CD4-positive, alpha-beta T cell treated with Interleukin-15 for 1 hour (primary cell): ENCODE measurements around the gene TRMT44.

Experiments used
- DNase-seq: peaks from one replicate; pipeline ENCODE4 v3.0.0-alpha.2; 2020

Gene TRMT44, protein sequence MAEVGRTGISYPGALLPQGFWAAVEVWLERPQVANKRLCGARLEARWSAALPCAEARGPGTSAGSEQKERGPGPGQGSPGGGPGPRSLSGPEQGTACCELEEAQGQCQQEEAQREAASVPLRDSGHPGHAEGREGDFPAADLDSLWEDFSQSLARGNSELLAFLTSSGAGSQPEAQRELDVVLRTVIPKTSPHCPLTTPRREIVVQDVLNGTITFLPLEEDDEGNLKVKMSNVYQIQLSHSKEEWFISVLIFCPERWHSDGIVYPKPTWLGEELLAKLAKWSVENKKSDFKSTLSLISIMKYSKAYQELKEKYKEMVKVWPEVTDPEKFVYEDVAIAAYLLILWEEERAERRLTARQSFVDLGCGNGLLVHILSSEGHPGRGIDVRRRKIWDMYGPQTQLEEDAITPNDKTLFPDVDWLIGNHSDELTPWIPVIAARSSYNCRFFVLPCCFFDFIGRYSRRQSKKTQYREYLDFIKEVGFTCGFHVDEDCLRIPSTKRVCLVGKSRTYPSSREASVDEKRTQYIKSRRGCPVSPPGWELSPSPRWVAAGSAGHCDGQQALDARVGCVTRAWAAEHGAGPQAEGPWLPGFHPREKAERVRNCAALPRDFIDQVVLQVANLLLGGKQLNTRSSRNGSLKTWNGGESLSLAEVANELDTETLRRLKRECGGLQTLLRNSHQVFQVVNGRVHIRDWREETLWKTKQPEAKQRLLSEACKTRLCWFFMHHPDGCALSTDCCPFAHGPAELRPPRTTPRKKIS

DNA sequence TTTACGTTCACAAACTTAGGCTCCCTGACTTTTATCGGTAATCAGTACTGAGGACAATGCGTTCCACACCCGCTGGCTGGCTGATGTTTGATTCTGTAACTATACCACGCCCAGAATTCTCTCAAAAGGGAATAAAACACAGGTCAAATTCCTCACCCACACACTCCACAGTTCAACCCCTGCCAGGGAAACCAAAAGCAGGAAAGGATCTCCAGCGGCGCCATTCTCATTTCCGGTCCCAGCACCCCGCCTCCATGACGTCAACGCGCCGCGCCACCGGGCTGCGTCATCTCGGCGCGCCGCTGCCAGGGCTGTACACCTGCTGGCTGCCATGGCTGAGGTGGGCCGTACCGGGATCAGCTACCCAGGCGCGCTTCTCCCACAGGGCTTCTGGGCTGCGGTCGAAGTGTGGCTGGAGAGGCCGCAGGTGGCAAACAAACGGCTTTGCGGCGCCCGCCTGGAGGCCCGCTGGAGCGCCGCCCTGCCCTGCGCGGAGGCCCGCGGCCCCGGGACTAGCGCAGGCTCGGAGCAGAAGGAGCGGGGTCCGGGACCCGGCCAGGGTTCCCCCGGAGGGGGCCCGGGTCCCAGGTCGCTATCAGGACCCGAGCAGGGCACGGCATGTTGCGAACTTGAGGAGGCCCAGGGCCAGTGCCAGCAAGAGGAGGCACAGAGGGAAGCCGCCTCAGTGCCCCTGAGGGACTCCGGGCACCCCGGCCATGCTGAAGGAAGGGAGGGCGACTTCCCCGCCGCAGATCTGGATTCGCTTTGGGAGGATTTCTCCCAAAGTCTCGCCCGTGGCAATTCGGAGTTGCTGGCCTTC, at the start of gene TRMT44, which contains the start of gene ACOX3:
TRMT44 (plus strand) TSS at position 286 of the 820 bp plus-strand sequence; CDS start at position 332, 46 bp downstream.
ACOX3 (minus strand) TSS at position 232 of the 820 bp plus-strand sequence. CDS start 24,202 bp downstream, outside the sequence.
- DNase-seq = peak; percentile 91

GRCh38 chr4:8391071-8391470, 49.5 kb upstream of the TRMT44 start:
- no peak for DNase-seq

DNA sequence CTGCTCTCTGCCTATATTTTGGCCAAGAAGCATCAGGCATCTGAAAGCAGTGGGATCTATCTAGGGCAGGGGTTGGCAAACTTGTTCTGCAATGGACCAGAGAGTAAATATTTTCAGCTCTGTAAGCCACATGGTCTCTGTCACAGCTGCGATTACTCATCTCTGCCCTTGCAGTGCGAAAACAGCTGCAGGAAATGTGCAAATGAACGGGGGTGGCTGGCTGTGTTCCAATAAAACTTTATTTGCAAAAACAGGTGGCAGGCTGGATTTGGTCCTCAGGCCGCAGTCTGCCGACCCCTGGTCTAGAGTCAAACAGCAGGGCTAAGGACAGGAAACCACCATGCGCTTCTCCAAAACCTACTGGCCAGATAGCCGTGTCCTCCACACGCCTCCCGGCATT, 48.6 kb upstream of the TRMT44 start:
- DNase-seq = no peak

DNA sequence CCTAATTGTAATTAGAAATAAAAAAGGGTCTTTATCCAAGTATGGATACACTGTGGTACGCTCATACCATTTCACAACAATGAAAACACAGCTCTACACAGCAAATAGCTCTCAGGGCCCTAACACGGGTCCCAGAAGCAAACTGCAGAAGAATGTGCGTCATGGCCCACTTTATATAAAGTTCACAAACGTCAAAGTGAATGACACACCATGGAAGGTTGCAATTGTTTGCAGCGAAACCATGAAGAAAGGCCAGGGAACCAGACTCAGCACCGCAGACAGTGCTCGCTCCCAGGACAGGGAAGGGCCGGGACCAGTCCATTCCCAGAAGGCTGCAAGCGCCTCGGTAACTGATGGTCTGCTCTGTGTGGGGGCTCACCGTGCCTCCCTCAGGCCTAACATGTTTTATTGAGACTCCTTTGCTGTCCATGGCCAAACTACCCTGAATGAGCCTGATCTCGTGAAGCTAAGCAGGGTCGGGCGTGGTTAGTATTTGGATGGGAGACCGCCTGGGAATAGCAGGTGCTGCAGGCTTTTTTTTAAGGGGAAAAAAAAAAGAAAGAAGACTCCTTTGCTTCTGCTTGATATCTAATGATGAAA, 47.9 kb upstream of the TRMT44 start:
- no peak for DNase-seq

DNA sequence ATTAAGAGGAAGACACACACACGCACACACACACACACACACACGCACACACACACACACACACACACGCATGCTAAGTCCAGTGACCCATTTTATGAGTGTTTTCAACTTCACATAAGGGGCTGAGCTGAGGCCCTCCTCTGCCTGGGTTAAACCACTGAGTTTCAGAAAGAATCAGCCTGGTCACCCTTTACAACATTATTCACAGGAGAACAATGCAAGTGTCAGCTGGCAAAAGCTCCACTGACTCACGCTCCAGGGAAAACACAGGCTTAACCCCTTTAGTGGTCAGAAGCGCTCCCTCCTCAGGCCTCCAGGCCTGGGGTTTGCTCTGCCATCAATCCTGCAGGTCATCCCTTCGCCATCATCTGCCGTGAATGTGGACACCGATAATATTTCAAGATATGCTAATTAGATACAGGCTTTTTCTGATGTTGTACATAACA, 47.0 kb upstream of the TRMT44 start:
- no peak for DNase-seq

- DNase-seq = no peak
These were observed 46.5 kb upstream of the TRMT44 start for GRCh38 chr4:8394061-8394519.

- DNase-seq = no peak
These were observed 45.8 kb upstream of the TRMT44 start for GRCh38 chr4:8394806-8395205.

DNA sequence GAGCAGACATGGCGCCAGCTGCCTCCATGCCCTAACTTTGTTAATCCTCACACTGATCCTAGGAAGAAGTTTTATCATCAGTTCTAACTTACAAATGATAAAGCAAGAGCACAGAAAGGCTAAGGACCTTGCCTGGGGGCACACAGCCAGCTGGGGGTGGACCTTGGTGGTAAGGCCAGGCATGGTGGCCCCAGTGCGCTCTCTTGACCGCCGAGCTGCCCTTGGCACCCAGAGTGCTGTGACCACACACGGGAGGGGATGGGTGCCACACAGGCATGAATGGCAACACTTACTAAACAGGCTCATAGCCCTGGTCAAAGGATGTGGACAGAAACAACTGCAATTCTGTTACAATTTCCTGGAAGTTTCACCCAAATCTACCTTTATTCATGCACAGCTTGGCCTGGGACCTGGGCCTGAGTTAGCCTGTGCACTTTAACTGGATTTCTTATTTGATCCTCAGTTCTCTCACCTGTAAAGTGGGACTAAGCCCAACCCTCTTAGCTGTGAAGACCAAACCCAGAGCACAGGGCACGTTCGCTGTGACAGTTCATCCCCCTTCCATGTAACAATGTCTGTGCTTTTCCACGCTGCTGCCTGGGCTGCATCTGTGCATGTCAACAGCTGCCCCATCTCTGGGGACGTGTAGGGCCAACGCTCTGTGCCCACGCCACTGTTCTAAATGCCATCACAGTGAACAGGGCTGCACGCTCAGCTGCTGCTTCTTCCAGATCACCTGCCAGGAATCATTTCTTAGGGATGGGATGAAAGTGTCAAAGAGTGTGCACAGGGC, 44.9 kb upstream of the TRMT44 start:
- DNase-seq = no peak

DNA sequence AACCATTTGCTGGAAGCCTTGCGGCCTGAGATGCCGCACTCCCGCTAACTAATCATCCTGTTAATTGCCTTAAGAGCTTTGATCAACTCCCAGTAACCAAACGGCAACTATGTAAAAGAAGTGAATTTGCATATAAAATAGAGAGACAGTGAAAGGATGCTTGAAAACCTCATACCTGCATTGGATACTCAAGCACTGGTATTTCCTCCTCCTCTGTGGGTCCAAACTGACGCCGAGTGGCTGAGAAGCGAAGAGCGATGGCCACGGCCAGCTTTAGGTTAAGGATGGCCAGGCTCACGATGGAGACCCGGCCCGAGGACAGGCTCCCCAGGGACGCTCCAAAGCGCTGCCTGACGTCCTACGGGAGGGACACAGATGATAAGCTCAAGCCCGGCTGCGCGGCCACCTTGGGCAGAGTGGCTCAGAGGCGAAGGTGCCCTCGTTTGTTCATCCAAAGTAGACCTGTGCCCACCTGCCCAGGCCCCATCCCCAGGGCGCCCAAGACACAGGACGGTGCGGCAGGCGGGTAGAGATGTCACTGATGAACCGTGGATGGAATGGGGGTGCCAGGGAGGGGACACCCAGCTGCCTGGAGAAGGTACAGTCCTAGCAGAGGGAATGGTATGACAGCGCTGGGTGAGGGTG, 43.7 kb upstream of the TRMT44 start:
- DNase-seq = no peak

GRCh38 chr4:8398347-8398746, 42.2 kb upstream of the TRMT44 start:
- DNase-seq = no peak

DNA sequence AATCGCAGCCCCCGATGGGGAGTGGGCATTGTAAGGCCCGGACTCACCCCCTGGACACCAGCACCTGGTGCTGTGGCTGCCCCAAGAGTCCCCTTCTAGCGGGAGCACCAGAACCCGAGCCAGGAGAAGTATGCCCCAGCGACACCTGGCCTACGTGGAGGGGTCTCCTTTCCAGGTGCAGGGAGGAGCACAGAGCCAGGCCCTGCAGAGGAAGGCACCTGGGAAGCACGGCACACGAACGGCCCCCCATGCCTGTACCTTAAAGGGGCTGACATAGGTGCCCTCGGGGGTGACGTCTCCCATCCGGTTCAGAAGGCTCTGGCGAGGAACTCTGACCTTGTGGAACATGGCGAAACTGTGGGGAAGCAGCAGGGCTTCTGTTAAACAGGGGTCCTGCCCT, 41.3 kb upstream of the TRMT44 start:
- no peak for DNase-seq

DNA sequence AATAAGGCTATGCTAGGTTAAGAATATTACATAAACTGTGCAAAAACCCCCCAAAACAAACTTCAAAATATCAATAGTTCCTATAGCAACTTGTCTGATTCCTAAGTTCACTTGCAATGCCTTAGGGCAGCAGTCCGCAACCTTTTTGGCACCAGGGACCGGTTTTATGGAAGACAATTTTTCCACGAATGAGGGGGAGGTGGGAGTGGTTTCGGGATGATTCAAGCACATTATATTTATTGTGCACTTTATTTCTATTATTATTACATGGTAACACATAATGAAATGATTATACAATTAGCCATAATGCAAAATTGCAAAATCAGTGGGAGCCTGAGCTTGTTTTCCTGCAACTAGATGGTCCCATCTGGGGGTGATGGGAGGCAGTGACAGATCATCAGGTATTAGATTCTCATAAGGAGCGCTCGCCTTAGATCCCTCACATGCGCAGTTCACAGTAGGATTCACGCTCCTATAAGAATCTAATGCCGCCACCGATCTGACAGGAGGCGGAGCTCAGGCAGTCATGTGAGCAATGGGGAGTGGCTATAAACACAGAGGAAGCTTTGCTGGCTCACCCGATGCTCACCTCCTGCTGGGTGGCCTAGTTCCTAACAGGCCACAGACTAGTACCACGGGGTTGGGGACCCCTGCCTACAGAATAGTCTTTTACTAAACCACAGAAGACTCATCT, 39.8 kb upstream of the TRMT44 start:
- no peak for DNase-seq

GRCh38 chr4:8401665-8402064, 38.9 kb upstream of the TRMT44 start:
- no peak for DNase-seq

DNA sequence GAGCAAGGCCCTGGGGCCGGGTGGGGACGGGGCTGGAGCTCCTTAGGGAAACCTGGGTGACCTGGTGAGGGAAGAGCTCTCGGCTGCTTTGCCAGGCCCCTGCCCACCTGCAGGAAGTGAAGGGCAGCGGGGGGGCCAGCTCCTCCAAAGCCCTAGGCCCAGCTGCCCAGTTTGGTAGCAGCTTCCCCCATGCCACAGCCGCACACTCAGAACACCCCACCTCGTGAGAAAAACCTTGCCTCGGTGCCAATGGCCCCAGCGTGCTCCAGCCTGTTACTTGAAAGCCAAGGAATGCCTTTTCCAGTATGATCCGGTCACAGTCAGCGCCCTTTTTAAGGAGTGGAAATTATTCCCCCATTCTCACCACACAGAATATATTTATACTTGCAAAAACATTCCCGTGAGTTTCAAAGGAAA, 38.4 kb upstream of the TRMT44 start:
- DNase-seq = no peak

GRCh38 chr4:8402640-8403039, 37.9 kb upstream of the TRMT44 start:
- DNase-seq = no peak

DNA sequence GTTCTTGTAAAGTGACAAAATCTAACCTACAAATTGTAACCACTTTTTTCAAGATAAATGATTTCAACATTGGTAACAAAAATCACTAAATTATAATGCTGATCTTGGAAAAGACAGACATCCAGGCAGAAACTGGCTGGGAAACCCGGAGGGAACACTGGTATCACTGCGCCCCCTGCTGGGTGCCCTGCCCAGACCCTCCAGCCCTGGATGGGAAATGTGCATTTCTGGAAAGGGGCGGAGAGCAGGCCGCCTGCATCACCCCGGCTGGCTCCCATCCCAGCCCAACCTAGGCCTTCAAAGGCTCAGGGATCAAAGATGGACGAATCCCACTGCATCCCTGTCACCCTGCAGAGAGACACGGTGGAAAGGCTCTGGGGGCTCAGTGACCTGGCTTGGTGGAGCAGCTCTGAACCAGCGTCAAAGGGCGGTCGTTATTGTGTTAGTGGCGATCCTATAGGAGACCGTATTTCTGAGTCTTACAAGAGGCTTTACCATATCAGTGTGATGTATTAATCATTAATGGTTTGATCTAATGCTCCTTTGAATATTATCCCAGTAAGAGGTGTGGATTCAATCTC, 37.3 kb upstream of the TRMT44 start:
- DNase-seq = peak; percentile 38

- no peak for DNase-seq
These were observed 36.6 kb upstream of the TRMT44 start for GRCh38 chr4:8403976-8404375.

GRCh38 chr4:8404791-8405515, 35.6 kb upstream of the TRMT44 start:
- DNase-seq = no peak

DNA sequence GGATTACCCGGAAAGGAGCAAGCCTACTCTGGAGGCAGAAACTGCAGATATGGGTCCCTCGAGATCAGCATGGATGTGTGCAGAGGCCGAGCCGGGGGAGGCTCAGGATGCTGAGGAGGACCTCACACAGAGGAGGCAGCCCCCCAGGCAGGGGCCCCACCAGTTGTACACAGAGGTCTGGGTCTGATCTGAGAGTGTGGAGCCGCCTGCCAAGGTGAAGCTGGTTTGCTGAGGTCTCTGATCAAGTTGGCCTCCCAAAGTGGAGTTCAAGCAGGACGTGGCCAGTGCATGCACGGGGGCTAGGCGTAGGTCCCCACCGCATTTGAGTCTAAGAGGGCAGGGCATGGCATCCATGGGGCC, 35.1 kb upstream of the TRMT44 start:
- no peak for DNase-seq
